ENCODE measurements around the gene LRRN2.

GRCh38 chr1:204694145-204694544 lies 8.6 kb upstream of the LRRN2 start:
- no peak for TF ChIP-seq CTCF (IDR thresholded peaks at IDR 0.05)
- no peak for TF ChIP-seq POLR2A (IDR thresholded peaks at IDR 0.05)
- no peak for TF ChIP-seq EP300 (IDR thresholded peaks at IDR 0.05)

Data from stomach (tissue), 4 donors.